ENCODE data around the gene RASGRF2.

GRCh38 chr5:80964919-80965318, 4.8 kb downstream of the RASGRF2 start:
- TF ChIP-seq, protein P1, sequence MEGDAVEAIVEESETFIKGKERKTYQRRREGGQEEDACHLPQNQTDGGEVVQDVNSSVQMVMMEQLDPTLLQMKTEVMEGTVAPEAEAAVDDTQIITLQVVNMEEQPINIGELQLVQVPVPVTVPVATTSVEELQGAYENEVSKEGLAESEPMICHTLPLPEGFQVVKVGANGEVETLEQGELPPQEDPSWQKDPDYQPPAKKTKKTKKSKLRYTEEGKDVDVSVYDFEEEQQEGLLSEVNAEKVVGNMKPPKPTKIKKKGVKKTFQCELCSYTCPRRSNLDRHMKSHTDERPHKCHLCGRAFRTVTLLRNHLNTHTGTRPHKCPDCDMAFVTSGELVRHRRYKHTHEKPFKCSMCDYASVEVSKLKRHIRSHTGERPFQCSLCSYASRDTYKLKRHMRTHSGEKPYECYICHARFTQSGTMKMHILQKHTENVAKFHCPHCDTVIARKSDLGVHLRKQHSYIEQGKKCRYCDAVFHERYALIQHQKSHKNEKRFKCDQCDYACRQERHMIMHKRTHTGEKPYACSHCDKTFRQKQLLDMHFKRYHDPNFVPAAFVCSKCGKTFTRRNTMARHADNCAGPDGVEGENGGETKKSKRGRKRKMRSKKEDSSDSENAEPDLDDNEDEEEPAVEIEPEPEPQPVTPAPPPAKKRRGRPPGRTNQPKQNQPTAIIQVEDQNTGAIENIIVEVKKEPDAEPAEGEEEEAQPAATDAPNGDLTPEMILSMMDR (IDR thresholded peaks at IDR 0.05) = no peak
- TF ChIP-seq POLR2A (IDR thresholded peaks at IDR 0.05) = no peak

All from uterus (tissue), 2 donors.